GM19193 (cell line): ENCODE measurements around the gene STEAP2.

ENCODE experiments used
- POLR2A ChIP-seq: IDR thresholded peaks from 4 replicates; pipeline ENCODE4 v1.6.1; 2011; ENCODE audit not compliant: insufficient read depth, insufficient read length; ENCODE audit errors: extremely low read depth

Gene STEAP2

GRCh38 chr7:90188281-90188680 lies 23.3 kb upstream of the STEAP2 start:
- TF ChIP-seq POLR2A, result no peak

GRCh38 chr7:90190995-90191394 lies 20.5 kb upstream of the STEAP2 start:
- TF ChIP-seq POLR2A, result no peak

GRCh38 chr7:90191648-90192047 lies 19.9 kb upstream of the STEAP2 start:
- TF ChIP-seq POLR2A, result no peak

- TF ChIP-seq POLR2A, result no peak
Measured at GRCh38 chr7:90192876-90193750, 18.4 kb upstream of the STEAP2 start.

GRCh38 chr7:90194911-90195809 lies 16.4 kb upstream of the STEAP2 start:
- TF ChIP-seq POLR2A, result no peak

GRCh38 chr7:90201500-90202195 lies 9.9 kb upstream of the STEAP2 start:
- no peak for TF ChIP-seq POLR2A

GRCh38 chr7:90207956-90208355 lies 3.6 kb upstream of the STEAP2 start:
- TF ChIP-seq POLR2A, result no peak

- no peak for TF ChIP-seq POLR2A
Measured at GRCh38 chr7:90209776-90210175, 1.8 kb upstream of the STEAP2 start.

GRCh38 chr7:90210475-90210874 lies 1.1 kb upstream of the STEAP2 start:
- TF ChIP-seq POLR2A, result no peak

GRCh38 chr7:90210981-90211380 lies 559 bp upstream of the STEAP2 start:
- no peak for TF ChIP-seq POLR2A

GRCh38 chr7:90212149-90212495 lies 582 bp downstream of the STEAP2 start:
- TF ChIP-seq POLR2A, result no peak

GRCh38 chr7:90213521-90213920 lies 2.0 kb downstream of the STEAP2 start:
- TF ChIP-seq POLR2A, result no peak

GRCh38 chr7:90216080-90216674 lies 4.6 kb downstream of the STEAP2 start:
- TF ChIP-seq POLR2A, result no peak

GRCh38 chr7:90216771-90217170 lies 5.2 kb downstream of the STEAP2 start:
- TF ChIP-seq POLR2A, result no peak

- TF ChIP-seq POLR2A, result no peak
Measured at GRCh38 chr7:90222390-90222789, 10.8 kb downstream of the STEAP2 start.
